Heart left ventricle (tissue), 16 donors: Measurements from ENCODE around the gene NYAP1. TPM values are rescaled to one million over a fixed set of nuclear protein-coding genes. Genes with fewer than 3 reads are reported as not detected.

Experiments
- ATAC-seq, 4 donors: fragments of 200-7000 bp; cut with Tn5 transposase; one replicate each; pipeline ENCODE4 v1.9.1; 2020 to 2022; ENCODE audit warnings: moderate library complexity in 4 of 4, mild to moderate bottlenecking in 3 of 4, moderate number of reproducible peaks in 1 of 4
- DNase-seq, 5 donors: peaks; one replicate each; pipeline ENCODE4 v3.0.0-alpha.2; 2020
- H3K27ac ChIP-seq, 12 donors: fragments of 200-600 bp; sonication (generic) in 4 of 12; one replicate each; pipeline versions ENCODE4 v1.5.0 to v1.8.0; 2016 to 2022; ENCODE audit warnings: mild to moderate bottlenecking in 2 of 12
- H3K27me3 ChIP-seq, 9 donors: fragments of 200-600 bp; sonication (generic) in 2 of 9; one replicate each; pipeline versions ENCODE4 v1.5.1 to v1.8.0; 2016 to 2022; ENCODE audit warnings: mild to moderate bottlenecking in 3 of 9
- H3K36me3 ChIP-seq, 9 donors: fragments of 200-600 bp; sonication (generic) in 2 of 9; one replicate each; pipeline versions ENCODE4 v1.5.0 to v1.8.0; 2018 to 2022; ENCODE audit warnings: mild to moderate bottlenecking in 2 of 9
- H3K4me1 ChIP-seq, 12 donors: fragments of 200-600 bp; sonication (generic) in 4 of 12; one replicate each; pipeline versions ENCODE4 v1.5.0 to v1.8.0; 2016 to 2022; ENCODE audit warnings: mild to moderate bottlenecking in 3 of 12
- H3K4me3 ChIP-seq, 12 donors: fragments of 200-600 bp; sonication (generic) in 4 of 12; one replicate each; pipeline versions ENCODE4 v1.5.0 to v1.8.0; 2017 to 2022; ENCODE audit warnings: mild to moderate bottlenecking in 9 of 12, moderate library complexity in 4 of 12
- H3K9me3 ChIP-seq, 12 donors: fragments of 200-600 bp; sonication (generic) in 4 of 12; one replicate each; pipeline versions ENCODE4 v1.5.0 to v1.8.0; 2016 to 2022; ENCODE audit warnings: mild to moderate bottlenecking in 1 of 12
- CTCF ChIP-seq, 12 donors: fragments of 200-600 bp; sonication (generic) in 4 of 12; IDR thresholded peaks; one replicate each; pipeline versions ENCODE4 v1.5.0 to v1.8.0; 2018 to 2022; ENCODE audit warnings: antibody characterized with exemption in 12 of 12, mild to moderate bottlenecking in 5 of 12
- POLR2A ChIP-seq, 2 donors: fragments of 450-650 bp; IDR thresholded peaks; one replicate each; pipeline ENCODE4 v1.6.1; 2017; ENCODE audit warnings: antibody characterized with exemption in 2 of 2, mild to moderate bottlenecking in 2 of 2, moderate library complexity in 2 of 2
- whole genome bisulfite sequencing, 4 donors: extraction: QIAGEN DNeasy Blood & Tissue Kit in 2 of 4; methylation state at CpG; one replicate each; pipeline versions ENCODE4 v1.1.5 to v1.1.7; 2013 to 2018; 5-methylcytosine and 5-hydroxymethylcytosine counted together
- intact Hi-C, 10 donors: fragments of 100-400 bp; cut with DNase I; formaldehyde crosslinking; loops; one replicate each; pipeline versions ENCODE4 v1.11.1 to v1.14.2; 2022
- polyA plus RNA-seq, 2 donors: library from polyadenylated mRNA; stranded (reverse); fragments of 200-250 nt; gene quantifications; one replicate each; pipeline ENCODE4 v1.2.3, GENCODE V29; 2013
- total RNA-seq, 9 donors: library from RNA; depleted of rRNA in 2 of 9; stranded (reverse); fragments of >200 nt in 2 of 9; fragmentation: NEBNext Ultra II Directional in 3 of 9; extraction: Animal tissue kit (Norgen Biotek cat#: 25700) in 3 of 9; gene quantifications; one replicate each; pipeline versions ENCODE4 v1.1.0 to v1.2.4, GENCODE V29; 2016 to 2023
- donor health status: ischemic (EF 13 %, LVEDD 7.1; RV severe dilation, severe dysfunction).
- donor health status: healthy with polysubstance abuse.
- donor health status: DM: no; HTN: yes; CAD: no.
- donor health status: DM: no; HTN: no; CAD: no.
- donor health status: ischemic (EF 25% LVEDD 6.9; RV normal size, moderate dysfunction).
- donor health status: ischemic (EF 25% LVEDD 5.7; RV mildly dilated, moderate dysfunction).
- donor health status: healthy.
- donor health status: DM: yes; HTN: yes; CAD: no.
- donor health status: ischemic (EF 35%, LVEDD 5.7; RV mildly dilated, moderate dysfunction).
- donor health status: nonischemic (EF 11% LVEDD 7.7; RV severe dilation, severe dysfunction).
- donor health status: DM: yes; HTN: yes; CAD: no.
- donor health status: PGD.
- donor health status: ischemic (EF 29% LVEDD 5.4; RV normal size, mild dysfunction).
- donor health status: nonischemic (EF 23%, LVEDD 6.1; RV moderate dilation, normal function).

NYAP1 gene
- total and polyA plus RNA-seq, 11 donors = 0.16 to 1.1 (median 0.40) TPM; not detected in 3

- 72 to 76% (median 75%) methylated on average over 1 of the region's 1 CpG for WGBS, 4 donors
- Histone ChIP-seq H3K27me3 (no peaks in the 10 kb centered on the region), H3K27ac (peak overlapping the region in 4 of 12 donors; percentile 89 to 92 (median 90)), H3K36me3 (no peaks in the 10 kb centered on the region), H3K9me3 (no peaks in the 10 kb centered on the region), H3K4me1 (peaks cover 13 to 74% (median 55%) of the 10 kb centered on the region in 12 donors), H3K4me3 (no peak overlapping the region)
- TF ChIP-seq POLR2A (IDR thresholded peaks at IDR 0.05) (no peak), CTCF (IDR thresholded peaks at IDR 0.05) (no peak)
- no peak for ATAC-seq
- intact Hi-C loops = loop anchor here in 1 of 10 donors (5.0 kb wide), 1 partner anchor 61 kb away; the partner anchor contains the start of gene NYAP1
- DNase-seq = no peak
These were observed 59.9 kb downstream of the NYAP1 start for GRCh38 chr7:100543586-100543985.

- Histone ChIP-seq H3K9me3 (no peaks in the 10 kb centered on the region), H3K4me1 (peaks cover 13 to 81% (median 57%) of the 10 kb centered on the region in 12 donors), H3K27ac (peak overlapping the region; percentile 77 to 92 (median 88)), H3K27me3 (no peaks in the 10 kb centered on the region), H3K4me3 (no peak overlapping the region), H3K36me3 (peaks cover 0 to 6% (median 0%) of the 10 kb centered on the region in 9 donors)
- 32 to 43% (median 37%) methylated on average over 5 of the region's 5 CpGs for WGBS, 4 donors
- no peak for ATAC-seq
- intact Hi-C loops = loop anchor here in 2 of 10 donors (2.0 to 5.0 kb wide), 2 partner anchors 62 to 68 kb away; partner anchors contain the start of gene NYAP1 (in 1 of the 2)
- TF ChIP-seq POLR2A (IDR thresholded peaks at IDR 0.05) = no peak
- TF ChIP-seq CTCF (IDR thresholded peaks at IDR 0.05) = no peak
- no peak for DNase-seq
These were observed 60.7 kb downstream of the NYAP1 start for GRCh38 chr7:100544386-100544785.

Other genes starting within 250 kb of the NYAP1 start
- not detected for gene SPDYE3, start 176.2 kb upstream of the NYAP1 start, total RNA-seq
- under 1 TPM; 0.03 to 0.15 TPM for gene SPDYE3, start 176.2 kb upstream of the NYAP1 start, polyA plus RNA-seq
- gene PILRB, start 125.8 kb upstream of the NYAP1 start, total RNA-seq = 10 to 100 TPM in 4 of 9 donors, 1 to 10 TPM in 5; 6.2 to 15.1 (median 10.0) TPM
- 10 to 100 TPM in 1 of 2 donors, 1 to 10 TPM in 1; 8.7 to 24.2 TPM for gene PILRB, start 125.8 kb upstream of the NYAP1 start, polyA plus RNA-seq
- 10 to 100 TPM in 2 of 9 donors, 1 to 10 TPM in 6, under 1 TPM in 1; 0.69 to 30.5 (median 3.4) TPM for gene PILRA, start 110.4 kb upstream of the NYAP1 start, total RNA-seq
- 1 to 10 TPM; 1.8 to 2.5 TPM for gene PILRA, start 110.4 kb upstream of the NYAP1 start, polyA plus RNA-seq
- 1 to 10 TPM; 2.8 to 6.2 (median 3.7) TPM for gene ZCWPW1, start 55.2 kb upstream of the NYAP1 start, total RNA-seq
- gene ZCWPW1, start 55.2 kb upstream of the NYAP1 start, polyA plus RNA-seq = 1 to 10 TPM; 5.1 to 6.4 TPM
- 10 to 100 TPM; 15.8 to 30.3 (median 21.5) TPM for gene MEPCE, start 54.1 kb upstream of the NYAP1 start, total RNA-seq
- 10 to 100 TPM; 14.6 to 24.5 TPM for gene MEPCE, start 54.1 kb upstream of the NYAP1 start, polyA plus RNA-seq
- gene PPP1R35, start 47.4 kb upstream of the NYAP1 start, total RNA-seq = 10 to 100 TPM in 8 of 9 donors, 1 to 10 TPM in 1; 9.6 to 26.8 (median 12.4) TPM
- 10 to 100 TPM; 17.7 to 28.4 TPM for gene PPP1R35, start 47.4 kb upstream of the NYAP1 start, polyA plus RNA-seq
- under 1 TPM in 5 of 9 donors, not detected in 4; 0.27 to 0.77 (median 0.39) TPM for gene SPACDR, start 19.7 kb upstream of the NYAP1 start, total RNA-seq
- gene SPACDR, start 19.7 kb upstream of the NYAP1 start, polyA plus RNA-seq = under 1 TPM; 0.61 to 0.78 TPM
- 10 to 100 TPM; 41.8 to 55.5 (median 49.0) TPM for gene TSC22D4, start 4.7 kb upstream of the NYAP1 start, total RNA-seq
- gene TSC22D4, start 4.7 kb upstream of the NYAP1 start, polyA plus RNA-seq = 10 to 100 TPM; 42.2 to 47.0 TPM
- 10 to 100 TPM; 24.1 to 36.9 (median 32.8) TPM for gene AGFG2, start 55.3 kb downstream of the NYAP1 start, total RNA-seq
- gene AGFG2, start 55.3 kb downstream of the NYAP1 start, polyA plus RNA-seq = 10 to 100 TPM; 12.5 to 30.8 TPM
- gene SAP25, start 90.0 kb downstream of the NYAP1 start, total RNA-seq = 1 to 10 TPM in 2 of 9 donors, under 1 TPM in 3, not detected in 4; 0.35 to 2.3 (median 0.72) TPM
- gene SAP25, start 90.0 kb downstream of the NYAP1 start, polyA plus RNA-seq = under 1 TPM; 0.30 to 0.65 TPM
- gene LRCH4, start 102.2 kb downstream of the NYAP1 start, total RNA-seq = 10 to 100 TPM; 18.5 to 46.6 (median 29.2) TPM
- gene LRCH4, start 102.2 kb downstream of the NYAP1 start, polyA plus RNA-seq = 10 to 100 TPM; 34.1 to 42.0 TPM
- gene FBXO24, start 102.4 kb downstream of the NYAP1 start, total RNA-seq = under 1 TPM in 6 of 9 donors, not detected in 3; 0.11 to 0.75 (median 0.48) TPM
- under 1 TPM in 1 of 2 donors, not detected in 1; 0.14 TPM for gene FBXO24, start 102.4 kb downstream of the NYAP1 start, polyA plus RNA-seq
- 10 to 100 TPM; 15.7 to 68.1 (median 28.3) TPM for gene PCOLCE, start 118.4 kb downstream of the NYAP1 start, total RNA-seq
- 10 to 100 TPM; 33.5 to 35.4 TPM for gene PCOLCE, start 118.4 kb downstream of the NYAP1 start, polyA plus RNA-seq
- gene MOSPD3, start 128.6 kb downstream of the NYAP1 start, total RNA-seq = 10 to 100 TPM in 5 of 9 donors, 1 to 10 TPM in 4; 6.7 to 13.8 (median 10.4) TPM
- gene MOSPD3, start 128.6 kb downstream of the NYAP1 start, polyA plus RNA-seq = 10 to 100 TPM; 10.4 to 12.3 TPM
- under 1 TPM in 4 of 9 donors, not detected in 5; 0.15 to 0.59 (median 0.45) TPM for gene TFR2, start 157.6 kb downstream of the NYAP1 start, total RNA-seq
- gene TFR2, start 157.6 kb downstream of the NYAP1 start, polyA plus RNA-seq = under 1 TPM; 0.08 to 0.37 TPM
- gene ACTL6B, start 172.5 kb downstream of the NYAP1 start, total RNA-seq = not detected
- not detected for gene ACTL6B, start 172.5 kb downstream of the NYAP1 start, polyA plus RNA-seq
- 100 to 1,000 TPM in 7 of 9 donors, 10 to 100 TPM in 2; 94.8 to 188 (median 122) TPM for gene GNB2, start 189.8 kb downstream of the NYAP1 start, total RNA-seq
- 100 to 1,000 TPM in 1 of 2 donors, 10 to 100 TPM in 1; 48.0 to 199 TPM for gene GNB2, start 189.8 kb downstream of the NYAP1 start, polyA plus RNA-seq
- 10 to 100 TPM; 14.1 to 31.7 (median 23.2) TPM for gene GIGYF1, start 210.3 kb downstream of the NYAP1 start, total RNA-seq
- 10 to 100 TPM; 12.9 to 23.8 TPM for gene GIGYF1, start 210.3 kb downstream of the NYAP1 start, polyA plus RNA-seq
- 10 to 100 TPM; 24.1 to 41.3 (median 28.9) TPM for gene POP7, start 222.2 kb downstream of the NYAP1 start, total RNA-seq
- gene POP7, start 222.2 kb downstream of the NYAP1 start, polyA plus RNA-seq = 10 to 100 TPM; 42.1 to 62.4 TPM
- gene EPO, start 236.5 kb downstream of the NYAP1 start, total RNA-seq = not detected
- not detected for gene EPO, start 236.5 kb downstream of the NYAP1 start, polyA plus RNA-seq
- gene ZAN, start 249.7 kb downstream of the NYAP1 start, total RNA-seq = not detected
- gene ZAN, start 249.7 kb downstream of the NYAP1 start, polyA plus RNA-seq = not detected